ENCODE data around the gene EFCAB6. TPM values are rescaled to one million over a fixed set of nuclear protein-coding genes. Genes with fewer than 3 reads are reported as not detected.

Gene EFCAB6
- total RNA-seq, 1 donor: 2.7 TPM

DNA sequence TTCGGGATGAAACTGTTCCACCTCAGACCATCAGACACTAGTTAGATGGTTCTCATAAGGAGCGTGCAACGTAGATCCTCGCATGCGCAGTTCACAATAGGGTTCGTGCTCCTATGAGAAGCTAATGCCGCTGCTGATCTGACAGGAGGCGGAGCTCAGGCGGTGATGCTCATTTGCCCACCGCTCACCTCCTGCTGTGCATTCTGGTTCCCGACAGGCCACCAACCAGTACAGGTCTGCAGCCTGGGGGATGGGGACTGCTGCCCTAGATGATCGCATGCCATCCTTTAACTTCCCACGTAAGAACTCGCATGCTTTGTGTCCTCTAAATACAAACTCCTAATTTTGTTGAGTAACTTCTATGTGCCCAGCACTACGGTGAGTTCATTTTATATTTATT is 62.6 kb downstream of the EFCAB6 start:
- TF ChIP-seq, protein P1, sequence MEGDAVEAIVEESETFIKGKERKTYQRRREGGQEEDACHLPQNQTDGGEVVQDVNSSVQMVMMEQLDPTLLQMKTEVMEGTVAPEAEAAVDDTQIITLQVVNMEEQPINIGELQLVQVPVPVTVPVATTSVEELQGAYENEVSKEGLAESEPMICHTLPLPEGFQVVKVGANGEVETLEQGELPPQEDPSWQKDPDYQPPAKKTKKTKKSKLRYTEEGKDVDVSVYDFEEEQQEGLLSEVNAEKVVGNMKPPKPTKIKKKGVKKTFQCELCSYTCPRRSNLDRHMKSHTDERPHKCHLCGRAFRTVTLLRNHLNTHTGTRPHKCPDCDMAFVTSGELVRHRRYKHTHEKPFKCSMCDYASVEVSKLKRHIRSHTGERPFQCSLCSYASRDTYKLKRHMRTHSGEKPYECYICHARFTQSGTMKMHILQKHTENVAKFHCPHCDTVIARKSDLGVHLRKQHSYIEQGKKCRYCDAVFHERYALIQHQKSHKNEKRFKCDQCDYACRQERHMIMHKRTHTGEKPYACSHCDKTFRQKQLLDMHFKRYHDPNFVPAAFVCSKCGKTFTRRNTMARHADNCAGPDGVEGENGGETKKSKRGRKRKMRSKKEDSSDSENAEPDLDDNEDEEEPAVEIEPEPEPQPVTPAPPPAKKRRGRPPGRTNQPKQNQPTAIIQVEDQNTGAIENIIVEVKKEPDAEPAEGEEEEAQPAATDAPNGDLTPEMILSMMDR (IDR thresholded peaks at IDR 0.05; ENCODE audit: insufficient read depth, low read length): no peak
- no peak overlapping the region for H3K4me3 ChIP-seq (ENCODE audit: low read depth, low read length)
- no peak for DNase-seq (ENCODE audit: low read depth)

DNA sequence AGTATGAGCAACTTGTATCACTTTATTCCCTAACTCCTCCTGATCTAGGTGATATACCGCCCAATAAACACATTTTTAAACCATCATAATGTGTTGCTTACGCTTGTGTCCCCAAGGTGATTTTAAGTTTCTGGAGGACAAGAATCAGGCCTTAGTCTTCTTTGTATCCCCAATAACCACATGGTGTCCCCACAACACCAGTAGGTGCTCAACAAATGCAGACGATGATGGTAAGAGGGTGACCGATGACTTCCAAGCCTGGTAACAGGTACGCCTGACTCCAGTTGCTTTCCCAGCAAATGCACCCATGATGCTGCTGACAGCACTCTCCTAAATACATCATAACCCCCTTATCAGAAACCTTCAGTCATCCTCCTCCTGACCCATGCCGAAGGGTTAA is 64.2 kb downstream of the EFCAB6 start:
- no peak overlapping the region for H3K4me3 ChIP-seq (ENCODE audit: low read depth, low read length)
- no peak for DNase-seq (ENCODE audit: low read depth)
- TF ChIP-seq, protein P1 (IDR thresholded peaks at IDR 0.05; ENCODE audit: insufficient read depth, low read length): no peak

DNA sequence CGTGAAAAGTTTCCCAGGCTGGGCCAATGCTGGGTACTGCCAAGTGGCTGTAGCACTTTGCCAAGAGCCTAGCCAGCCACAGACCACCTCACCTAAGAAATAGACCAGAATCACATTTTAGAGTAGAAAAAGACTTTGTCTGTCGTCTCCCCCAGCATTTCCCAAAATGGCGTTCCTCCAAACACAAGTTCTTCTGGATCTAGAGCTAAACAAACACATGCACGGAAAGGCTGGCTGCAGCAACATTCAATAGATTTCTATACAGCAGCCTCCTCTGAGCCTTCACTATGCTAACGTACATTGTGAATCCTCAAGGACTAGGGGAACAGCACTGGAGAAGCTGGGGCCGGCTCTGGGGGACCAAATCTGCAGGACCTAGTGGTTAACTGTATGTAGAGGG is 65.0 kb downstream of the EFCAB6 start:
- TF ChIP-seq, protein P1 (IDR thresholded peaks at IDR 0.05; ENCODE audit: insufficient read depth, low read length): no peak

DNA sequence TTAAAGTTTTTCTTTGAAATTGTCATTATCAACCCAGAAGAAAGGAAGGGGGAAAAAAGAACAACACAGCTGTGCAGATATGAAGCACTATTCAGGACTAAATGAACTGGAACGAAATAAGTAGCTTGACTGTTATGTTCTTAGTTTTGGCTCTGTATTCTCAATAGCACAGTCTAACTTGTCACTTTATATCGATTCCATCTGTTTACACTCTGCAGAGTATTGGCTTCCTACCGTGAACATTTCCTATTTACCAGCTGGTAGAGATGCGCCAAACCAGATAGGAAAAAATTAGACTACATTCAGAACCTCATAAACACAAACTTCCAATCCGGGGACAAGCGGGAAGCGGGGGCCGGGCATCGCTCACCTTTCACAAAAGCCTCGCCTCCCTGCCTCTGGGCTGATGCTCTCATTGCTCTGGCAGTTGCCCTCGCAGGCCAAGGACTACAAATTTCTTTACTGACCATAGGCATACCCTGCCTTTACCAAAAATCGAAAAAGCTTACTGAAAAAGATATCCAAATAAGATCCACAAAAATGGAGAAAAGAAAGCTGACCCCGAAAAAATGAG is 66.2 kb downstream of the EFCAB6 start:
- TF ChIP-seq, protein P1 (IDR thresholded peaks at IDR 0.05; ENCODE audit: insufficient read depth, low read length): no peak
- DNase-seq (ENCODE audit: low read depth): no peak
- H3K4me3 ChIP-seq (ENCODE audit: low read depth, low read length): no peak overlapping the region

More for the DNA sequence above, 65.0 kb downstream of the EFCAB6 start:
- no peak for DNase-seq (ENCODE audit: low read depth)
- H3K4me3 ChIP-seq (ENCODE audit: low read depth, low read length): no peak overlapping the region

DNA sequence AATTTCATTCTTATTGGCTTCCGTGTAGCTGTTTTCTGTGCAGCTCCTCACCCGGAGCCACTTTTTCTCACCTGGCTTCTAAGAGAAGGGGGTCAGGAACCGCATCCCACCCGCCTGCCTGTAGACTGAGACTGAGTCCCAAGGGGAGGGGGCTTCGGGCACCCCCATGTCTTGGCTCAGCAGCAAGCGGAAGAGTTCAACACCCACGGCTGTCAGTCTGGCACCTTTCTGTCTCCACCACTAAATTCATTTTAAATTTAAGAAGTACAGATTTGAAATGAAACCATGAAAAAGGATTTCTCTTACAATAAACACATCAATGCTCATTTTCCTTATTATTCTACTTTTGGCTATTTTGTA is 66.7 kb downstream of the EFCAB6 start:
- no peak overlapping the region for H3K4me3 ChIP-seq (ENCODE audit: low read depth, low read length)
- TF ChIP-seq, protein P1 (IDR thresholded peaks at IDR 0.05; ENCODE audit: insufficient read depth, low read length): no peak
- no peak for DNase-seq (ENCODE audit: low read depth)

DNA sequence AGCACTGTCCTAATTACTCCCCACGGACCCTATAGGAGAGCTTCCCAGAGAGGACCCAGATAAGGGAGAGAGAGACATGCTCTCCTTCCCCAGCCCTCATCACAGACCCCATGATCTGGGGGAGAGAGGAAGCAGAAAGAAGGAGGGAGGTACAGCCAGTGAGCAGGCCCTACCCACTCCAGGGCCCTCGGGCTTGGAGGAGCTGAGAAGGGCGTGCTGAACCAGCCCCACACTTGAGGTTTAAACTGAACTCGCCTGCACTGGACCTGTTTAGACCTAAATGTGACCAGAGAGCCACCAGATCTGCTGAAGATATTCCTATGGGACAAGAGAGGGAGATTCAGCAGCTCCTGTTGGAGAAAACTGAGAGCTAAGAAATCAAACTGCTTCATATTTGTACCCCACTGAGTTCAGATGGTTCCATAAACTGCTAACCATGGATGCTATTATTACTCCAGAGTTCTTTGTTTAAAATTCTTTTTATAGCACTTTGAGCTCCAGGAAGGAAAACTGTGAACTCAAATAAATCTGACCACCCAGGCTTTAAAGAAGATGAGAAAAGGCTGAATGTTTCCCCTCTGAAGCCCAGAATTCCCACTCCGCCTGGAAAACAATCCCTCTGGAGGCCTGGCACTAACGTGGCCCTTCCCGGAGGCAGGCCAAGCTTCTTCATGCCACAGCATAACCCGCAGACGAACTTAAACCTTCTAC is 67.2 kb downstream of the EFCAB6 start:
- DNase-seq (ENCODE audit: low read depth): no peak
- no peak overlapping the region for H3K4me3 ChIP-seq (ENCODE audit: low read depth, low read length)
- TF ChIP-seq, protein P1 (IDR thresholded peaks at IDR 0.05; ENCODE audit: insufficient read depth, low read length): no peak
